Adrenal gland (tissue), 12 donors: ENCODE results near the gene ACSM6. TPM values are rescaled to one million over a fixed set of nuclear protein-coding genes. Genes with fewer than 3 reads are reported as not detected.

Experiments used
- DNase-seq, 7 donors: peaks; one replicate each; pipeline ENCODE4 v3.0.0-alpha.2; 2019 to 2020
- H3K27ac ChIP-seq, 5 donors: fragments of 200-600 bp; sonication (generic) in 4 of 5; 1 replicate in 3 of 5; 2 replicates in 2 of 5; pipeline versions ENCODE4 v1.5.1 to v1.8.0; 2016 to 2020; ENCODE audit warnings: mild to moderate bottlenecking in 1 of 5
- H3K27me3 ChIP-seq: fragments of 200-600 bp; 2 replicates; pipeline ENCODE4 v1.8.0; 2021
- H3K36me3 ChIP-seq, 2 donors: fragments of 200-600 bp; replicated peaks in 1 of 2; 1 replicate in 1 of 2; 2 replicates in 1 of 2; pipeline versions ENCODE4 v1.5.1 to v1.8.0; 2018 to 2022
- H3K4me1 ChIP-seq, 2 donors: fragments of 200-600 bp; replicated peaks in 1 of 2; 1 replicate in 1 of 2; 2 replicates in 1 of 2; pipeline versions ENCODE4 v1.5.1 to v1.8.0; 2018 to 2021
- H3K4me3 ChIP-seq, 4 donors: fragments of 200-600 bp; sonication (generic) in 3 of 4; one replicate each; pipeline ENCODE4 v1.5.1; 2016 to 2018
- H3K9me3 ChIP-seq, 3 donors: fragments of 200-600 bp; sonication (generic) in 1 of 3; replicated peaks in 1 of 3; 1 replicate in 2 of 3; 2 replicates in 1 of 3; pipeline versions ENCODE4 v1.5.1 to v1.8.0; 2016 to 2021
- POLR2A ChIP-seq, 2 donors: fragments of 450-650 bp; IDR thresholded peaks; one replicate each; pipeline ENCODE4 v1.6.1; 2017; ENCODE audit warnings: antibody characterized with exemption in 2 of 2, mild to moderate bottlenecking in 2 of 2, moderate library complexity in 1 of 2
- WGBS, 4 donors: extraction: QIAGEN DNeasy Blood & Tissue Kit in 2 of 4; methylation state at CpG; one replicate each; pipeline versions ENCODE4 v1.1.5 to v1.1.7; 2013 to 2017; 5-methylcytosine and 5-hydroxymethylcytosine counted together
- intact Hi-C, 2 donors: fragments of 100-400 bp; cut with DNase I; formaldehyde crosslinking; loops; one replicate each; pipeline versions ENCODE4 v1.14.1 to v1.15.0; 2022 to 2023
- polyA plus RNA-seq, 3 donors: library from polyadenylated mRNA; stranded (reverse); fragments of 200-250 nt in 2 of 3; fragments of 350-450 nt in 1 of 3; fragmentation: Illumina TruSeq in 1 of 3; extraction: RNeasy Lipid Tissue Mini Kit (QIAGEN cat#74804) in 1 of 3; gene quantifications; one replicate each; pipeline ENCODE4 v1.2.3, GENCODE V29; 2013 to 2014
- total RNA-seq, 9 donors: library from RNA; depleted of rRNA in 4 of 9; stranded (reverse); fragments of >200 nt in 4 of 9; fragments of 120-200 nt in 1 of 9; fragmentation: NEBNext Ultra II Directional in 1 of 9; extraction: Animal tissue kit (Norgen Biotek cat#: 25700) in 1 of 9; gene quantifications; one replicate each; pipeline versions ENCODE4 v1.1.0 to v1.2.4, GENCODE V29; 2013 to 2023
- TF ChIP-seq, protein P1 (sequence below), 6 experiments: fragments of 450-650 bp in 4 of 6; fragments of 200-600 bp in 2 of 6; sonication (generic) in 1 of 6; IDR thresholded peaks; 1 replicate in 5 of 6; 2 replicates in 1 of 6; pipeline versions ENCODE4 v1.5.1 to v1.8.0; 2016 to 2021; ENCODE audit warnings: antibody characterized with exemption in 6 of 6, mild to moderate bottlenecking in 2 of 6, moderate library complexity in 1 of 6
- donor health status: healthy with polysubstance abuse.
- donor health status: Bipolar disorder and iron deficiency.
- donor health status: DM: yes; HTN: yes; CAD: no.
- donor health status: DM: no; HTN: no; CAD: no.
- donor health status: DM: no; HTN: no; CAD: no.
- donor health status: DM: yes; HTN: yes; CAD: no.

Gene ACSM6
- total and polyA plus RNA-seq, 12 donors, result not detected

DNA sequence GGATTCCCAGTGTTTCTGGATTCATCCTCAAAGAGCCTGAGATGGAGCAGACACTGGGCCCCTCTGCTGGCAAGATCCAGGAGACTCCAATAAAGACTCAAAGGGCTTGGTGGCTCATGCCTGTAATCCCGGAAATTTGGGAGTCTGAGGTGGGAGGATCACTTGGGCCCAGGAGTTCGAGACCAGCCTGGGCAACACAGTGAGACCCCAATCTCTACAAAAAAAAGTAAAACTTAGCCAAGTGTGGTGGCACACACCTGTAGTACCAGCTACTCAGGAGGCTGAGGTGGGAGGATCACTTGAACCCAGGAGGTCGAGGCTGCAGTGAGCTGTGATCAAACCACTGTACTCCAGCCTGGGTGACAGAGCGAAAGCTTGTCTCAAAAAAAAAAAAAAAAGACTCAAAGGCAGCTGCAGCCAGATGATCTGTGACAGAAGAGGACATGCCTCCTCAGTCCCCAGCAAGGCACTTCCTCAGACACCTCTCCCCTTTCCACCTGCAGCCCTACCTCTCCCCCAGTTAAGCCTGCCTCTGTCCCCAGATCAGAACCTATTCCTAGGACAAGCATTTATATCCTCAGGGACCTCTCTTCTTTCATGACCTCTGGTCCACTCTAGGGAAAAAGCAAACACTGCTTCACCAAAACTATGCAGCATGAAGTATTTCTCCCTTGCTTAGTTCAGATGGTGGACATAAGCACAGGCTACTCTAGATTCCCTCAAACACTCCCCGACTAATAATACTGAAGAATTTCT lies 68.9 kb downstream of the ACSM6 start:
- intact Hi-C loops, result no loop called here
- Histone ChIP-seq H3K36me3 (peaks cover 0 to 6% of the 10 kb centered on the region in 2 donors), H3K4me1 (peaks cover 1 to 16% of the 10 kb centered on the region in 2 donors), H3K4me3 (no peak overlapping the region), H3K27me3 (no peaks in the 10 kb centered on the region), H3K27ac (no peak overlapping the region), H3K9me3 (no peaks in the 10 kb centered on the region)
- TF ChIP-seq, protein P1, sequence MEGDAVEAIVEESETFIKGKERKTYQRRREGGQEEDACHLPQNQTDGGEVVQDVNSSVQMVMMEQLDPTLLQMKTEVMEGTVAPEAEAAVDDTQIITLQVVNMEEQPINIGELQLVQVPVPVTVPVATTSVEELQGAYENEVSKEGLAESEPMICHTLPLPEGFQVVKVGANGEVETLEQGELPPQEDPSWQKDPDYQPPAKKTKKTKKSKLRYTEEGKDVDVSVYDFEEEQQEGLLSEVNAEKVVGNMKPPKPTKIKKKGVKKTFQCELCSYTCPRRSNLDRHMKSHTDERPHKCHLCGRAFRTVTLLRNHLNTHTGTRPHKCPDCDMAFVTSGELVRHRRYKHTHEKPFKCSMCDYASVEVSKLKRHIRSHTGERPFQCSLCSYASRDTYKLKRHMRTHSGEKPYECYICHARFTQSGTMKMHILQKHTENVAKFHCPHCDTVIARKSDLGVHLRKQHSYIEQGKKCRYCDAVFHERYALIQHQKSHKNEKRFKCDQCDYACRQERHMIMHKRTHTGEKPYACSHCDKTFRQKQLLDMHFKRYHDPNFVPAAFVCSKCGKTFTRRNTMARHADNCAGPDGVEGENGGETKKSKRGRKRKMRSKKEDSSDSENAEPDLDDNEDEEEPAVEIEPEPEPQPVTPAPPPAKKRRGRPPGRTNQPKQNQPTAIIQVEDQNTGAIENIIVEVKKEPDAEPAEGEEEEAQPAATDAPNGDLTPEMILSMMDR (IDR thresholded peaks at IDR 0.05), result no peak
- no peak for TF ChIP-seq POLR2A (IDR thresholded peaks at IDR 0.05)
- WGBS, 4 donors, result 67 to 75% (median 71%) methylated on average over 5 of the region's 5 CpGs
- DNase-seq, result no peak

DNA sequence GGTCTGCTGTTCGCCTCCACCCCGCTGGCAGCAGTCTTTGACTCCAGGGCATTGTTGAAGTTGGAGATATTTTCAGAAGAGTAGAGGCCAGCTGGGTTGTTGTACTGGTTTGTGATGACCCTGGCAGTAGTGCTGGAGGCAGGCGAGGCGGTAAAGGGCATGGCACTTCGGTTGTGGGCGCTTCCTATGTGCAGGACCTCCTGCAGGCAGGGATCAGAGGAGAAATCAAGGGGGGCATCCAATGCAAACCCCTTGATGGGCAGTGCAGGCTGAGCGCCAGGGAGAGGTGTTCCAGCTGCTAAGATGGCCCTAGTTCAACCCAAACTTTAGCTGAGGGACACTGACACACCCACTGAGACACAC lies 69.8 kb downstream of the ACSM6 start:
- DNase-seq, result no peak
- intact Hi-C loops, result no loop called here
- no peak overlapping the region for H3K27ac ChIP-seq
- H3K4me1 ChIP-seq, result peaks cover 3 to 16% of the 10 kb centered on the region in 2 donors
- TF ChIP-seq, protein P1 (IDR thresholded peaks at IDR 0.05), result no peak
- TF ChIP-seq POLR2A (IDR thresholded peaks at IDR 0.05), result no peak
- no peak overlapping the region for H3K4me3 ChIP-seq
- no peaks in the 10 kb centered on the region for H3K27me3 ChIP-seq
- H3K9me3 ChIP-seq, result no peaks in the 10 kb centered on the region
- peaks cover 0 to 6% of the 10 kb centered on the region in 2 donors for H3K36me3 ChIP-seq
- 80 to 97% (median 90%) methylated on average over 6 to 7 of the region's 7 CpGs for WGBS, 4 donors

DNA sequence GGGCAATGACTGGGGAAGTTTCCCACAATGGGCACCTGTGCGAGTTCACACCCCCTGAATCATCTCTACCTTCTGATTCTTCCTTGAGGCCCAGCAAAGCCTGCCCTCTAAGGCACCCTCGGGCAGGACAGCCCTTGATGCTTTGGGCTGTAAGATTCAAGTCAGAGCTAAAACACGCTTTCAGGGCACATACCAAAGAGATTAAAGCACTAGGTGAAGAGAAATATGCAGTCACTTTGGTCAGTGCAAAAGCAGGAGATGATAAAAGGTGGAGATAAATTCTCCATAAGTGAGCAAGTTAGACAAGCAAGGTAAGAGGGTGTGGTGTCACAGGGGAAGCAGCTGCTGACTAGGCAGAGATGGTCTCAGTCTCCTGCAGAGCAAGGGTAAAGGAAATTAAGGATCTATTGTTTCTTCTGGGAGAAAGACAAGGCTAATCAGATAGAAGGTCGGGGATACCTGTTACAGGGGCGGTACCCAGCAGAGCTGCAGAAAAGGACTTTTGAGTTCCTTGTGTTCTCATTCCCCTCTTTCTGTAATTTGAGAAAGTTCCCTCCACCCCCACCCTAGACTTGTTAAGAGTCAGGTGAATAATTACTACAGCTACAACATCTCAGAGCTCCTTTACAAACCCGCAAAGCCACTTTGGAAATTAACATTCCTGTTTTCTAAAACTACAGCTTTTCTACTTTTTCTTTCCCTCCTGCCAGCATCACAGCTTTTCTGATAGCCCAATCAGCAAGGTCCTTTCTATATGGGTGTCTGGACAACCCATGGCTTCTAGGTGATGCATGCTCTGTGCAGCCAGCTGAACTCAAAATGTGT lies 70.4 kb downstream of the ACSM6 start:
- Histone ChIP-seq H3K27ac (no peak overlapping the region), H3K9me3 (no peaks in the 10 kb centered on the region), H3K4me1 (peaks cover 3 to 16% of the 10 kb centered on the region in 2 donors), H3K4me3 (no peak overlapping the region), H3K36me3 (peaks cover 0 to under 1% of the 10 kb centered on the region in 2 donors), H3K27me3 (no peaks in the 10 kb centered on the region)
- 67 to 89% (median 78%) methylated on average over 5 to 6 of the region's 6 CpGs for WGBS, 4 donors
- DNase-seq, result no peak
- intact Hi-C loops, result no loop called here
- TF ChIP-seq, protein P1 (IDR thresholded peaks at IDR 0.05), result no peak
- TF ChIP-seq POLR2A (IDR thresholded peaks at IDR 0.05), result no peak

DNA sequence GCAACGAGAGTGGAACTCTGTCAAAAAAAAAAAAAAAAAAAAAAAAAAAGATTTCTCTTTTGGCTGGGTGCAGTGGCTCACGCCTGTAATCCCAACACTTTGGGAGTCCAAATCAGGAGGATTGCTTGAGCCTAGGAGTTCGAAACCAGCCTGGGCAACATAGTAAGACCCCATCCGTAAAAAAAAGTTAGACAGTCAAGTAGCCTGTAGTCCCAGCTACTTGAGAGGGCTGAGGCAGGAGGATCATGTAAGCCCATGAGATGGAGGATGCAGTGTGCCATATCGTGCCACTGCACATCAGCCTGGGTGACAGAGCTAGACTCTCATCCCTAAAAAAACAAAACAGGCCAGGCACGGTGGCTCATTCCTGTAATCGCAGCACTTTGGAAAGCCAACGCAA lies 71.5 kb downstream of the ACSM6 start:
- intact Hi-C loops, result no loop called here
- no peak for DNase-seq
- TF ChIP-seq, protein P1 (IDR thresholded peaks at IDR 0.05), result no peak
- TF ChIP-seq POLR2A (IDR thresholded peaks at IDR 0.05), result no peak
- Histone ChIP-seq H3K36me3 (no peaks in the 10 kb centered on the region), H3K27ac (no peak overlapping the region), H3K4me3 (no peak overlapping the region), H3K4me1 (peaks cover 3 to 16% of the 10 kb centered on the region in 2 donors), H3K27me3 (no peaks in the 10 kb centered on the region), H3K9me3 (no peaks in the 10 kb centered on the region)
- WGBS, 4 donors, result 89 to 97% (median 93%) methylated on average over 8 of the region's 8 CpGs
